Subcutaneous abdominal adipose tissue (tissue), 5 donors: ENCODE measurements around the gene DNER.
"Not testable (repeated sequence)": the region's sequence is repeated elsewhere in the genome, so short reads cannot be mapped to it uniquely, and the experiment has no call there.

Experiments
- H3K27ac ChIP-seq: one replicate; pipeline ENCODE4 v1.7.0; 2013; ENCODE audit warnings: low read depth, mild to moderate bottlenecking, inconsistent platforms, low read length, moderate library complexity
- H3K27me3 ChIP-seq, 5 donors: one replicate each; pipeline ENCODE4 v1.7.0; 2013; ENCODE audit warnings: low read length in 5 of 5, inconsistent platforms in 1 of 5; ENCODE audit not compliant: control insufficient read depth in 5 of 5, insufficient read depth in 4 of 5
- H3K36me3 ChIP-seq, 5 donors: one replicate each; pipeline ENCODE4 v1.7.0; 2013; ENCODE audit warnings: low read length in 5 of 5; ENCODE audit not compliant: control insufficient read depth in 5 of 5, insufficient read depth in 5 of 5
- H3K4me1 ChIP-seq, 5 donors: one replicate each; pipeline ENCODE4 v1.7.0; 2013; ENCODE audit warnings: low read length in 5 of 5, mild to moderate bottlenecking in 3 of 5, moderate library complexity in 1 of 5; ENCODE audit not compliant: control insufficient read depth in 5 of 5, insufficient read depth in 5 of 5
- H3K4me3 ChIP-seq, 5 donors: one replicate each; pipeline ENCODE4 v1.7.0; 2013; ENCODE audit warnings: low read length in 5 of 5, low read depth in 1 of 5
- H3K9ac ChIP-seq, 5 donors: one replicate each; pipeline ENCODE4 v1.7.0; 2013; ENCODE audit warnings: low read length in 5 of 5, mild to moderate bottlenecking in 4 of 5, moderate library complexity in 3 of 5
- H3K9me3 ChIP-seq, 5 donors: one replicate each; pipeline ENCODE4 v1.7.0; 2013; ENCODE audit warnings: low read length in 5 of 5; ENCODE audit not compliant: control insufficient read depth in 5 of 5
- donor health status: healthy.
- donor health status: healthy.
- donor health status: healthy.
- donor health status: healthy.
- donor health status: healthy.

DNER gene

GRCh38 chr2:229346816-229347540, 367.4 kb downstream of the DNER start:
- Histone ChIP-seq H3K36me3 (no peaks in the 10 kb centered on the region), H3K27me3 (no peaks in the 10 kb centered on the region), H3K4me3 (no peak overlapping the region), H3K9me3 (peaks cover 0 to 6% (median 0%) of the 10 kb centered on the region in 5 donors), H3K27ac (no peak overlapping the region), H3K9ac (no peak overlapping the region), H3K4me1 (no peaks in the 10 kb centered on the region)

DNA sequence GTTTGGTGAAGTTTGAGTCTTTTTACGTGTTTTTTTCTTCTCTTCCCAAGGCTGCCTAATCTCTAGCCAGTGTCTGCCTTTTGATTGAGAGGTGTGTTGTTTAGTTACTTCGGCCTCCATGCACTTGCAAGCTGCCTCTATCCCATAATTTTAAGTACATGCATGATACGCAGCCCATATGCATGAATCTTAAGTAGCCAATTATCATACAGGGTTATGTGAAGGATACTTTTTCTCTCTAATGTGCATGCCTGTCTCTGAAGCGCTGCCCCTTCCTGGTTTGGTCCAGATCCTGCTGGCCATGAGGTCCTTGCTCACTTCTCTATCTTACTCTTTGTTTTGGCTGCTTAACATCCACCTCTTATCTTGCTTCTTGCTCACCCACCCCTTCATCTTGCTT, 369.4 kb downstream of the DNER start:
- Histone ChIP-seq H3K9ac (no peak overlapping the region), H3K9me3 (peaks cover 0 to 3% (median 0%) of the 10 kb centered on the region in 5 donors), H3K27ac (no peak overlapping the region), H3K36me3 (no peaks in the 10 kb centered on the region), H3K4me1 (no peaks in the 10 kb centered on the region), H3K4me3 (no peak overlapping the region), H3K27me3 (no peaks in the 10 kb centered on the region)

- no peaks in the 10 kb centered on the region for H3K27me3 ChIP-seq
- no peak overlapping the region for H3K4me3 ChIP-seq
- H3K4me1 ChIP-seq, result no peaks in the 10 kb centered on the region
- H3K9me3 ChIP-seq, result no peaks in the 10 kb centered on the region
- no peak overlapping the region for H3K9ac ChIP-seq
- no peaks in the 10 kb centered on the region for H3K36me3 ChIP-seq
- H3K27ac ChIP-seq, result no peak overlapping the region
These were observed 370.2 kb downstream of the DNER start for GRCh38 chr2:229344151-229344551.

GRCh38 chr2:229343661-229344060, 370.7 kb downstream of the DNER start:
- H3K9me3 ChIP-seq, result no peaks in the 10 kb centered on the region
- no peak overlapping the region for H3K27ac ChIP-seq
- H3K4me1 ChIP-seq, result no peaks in the 10 kb centered on the region
- no peaks in the 10 kb centered on the region for H3K36me3 ChIP-seq
- no peak overlapping the region for H3K9ac ChIP-seq
- H3K27me3 ChIP-seq, result no peaks in the 10 kb centered on the region
- H3K4me3 ChIP-seq, result no peak overlapping the region

- no peaks in the 10 kb centered on the region for H3K4me1 ChIP-seq
- no peaks in the 10 kb centered on the region for H3K36me3 ChIP-seq
- no peaks in the 10 kb centered on the region for H3K27me3 ChIP-seq
- H3K4me3 ChIP-seq, result no peak overlapping the region
- H3K9me3 ChIP-seq, result no peaks in the 10 kb centered on the region
- no peak overlapping the region for H3K9ac ChIP-seq
- no peak overlapping the region for H3K27ac ChIP-seq
These were observed 372.0 kb downstream of the DNER start for GRCh38 chr2:229342376-229342775.

DNA sequence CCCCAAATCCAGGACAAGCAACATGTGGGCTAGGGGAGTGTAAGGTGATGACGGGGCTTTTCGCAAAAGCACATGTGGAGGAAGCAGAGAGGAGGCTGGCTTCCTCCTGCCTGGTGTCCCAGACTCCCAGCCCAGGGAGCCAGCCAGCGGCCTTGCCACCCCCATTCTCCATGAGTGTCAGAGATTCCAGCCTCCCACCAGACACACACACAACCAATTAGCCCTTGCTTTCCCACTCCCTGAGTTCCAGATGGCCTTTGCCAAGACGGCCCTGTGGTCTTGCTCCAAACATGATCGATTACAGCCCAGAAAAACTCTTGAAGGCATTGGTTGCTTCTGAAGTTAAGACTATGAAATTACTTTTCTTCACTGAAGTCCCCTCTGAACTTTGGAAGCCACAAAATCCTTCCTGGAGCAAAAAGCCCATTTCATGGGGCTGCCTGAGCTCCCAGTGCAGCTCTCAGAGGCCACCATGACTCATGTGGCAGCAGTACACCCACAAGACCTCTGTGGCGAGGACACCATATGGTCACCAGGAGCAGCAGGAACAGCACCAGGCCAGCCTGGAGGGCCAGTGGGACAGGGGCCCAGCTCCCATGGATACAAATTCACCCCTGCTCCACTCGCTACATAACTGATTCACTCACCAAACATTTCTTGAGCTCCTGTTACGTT, 374.1 kb downstream of the DNER start:
- Histone ChIP-seq H3K27ac (no peak overlapping the region), H3K4me3 (no peak overlapping the region), H3K9ac (no peak overlapping the region), H3K36me3 (no peaks in the 10 kb centered on the region), H3K4me1 (peaks cover 0 to 10% (median 6%) of the 10 kb centered on the region in 5 donors), H3K9me3 (no peaks in the 10 kb centered on the region), H3K27me3 (no peaks in the 10 kb centered on the region)

DNA sequence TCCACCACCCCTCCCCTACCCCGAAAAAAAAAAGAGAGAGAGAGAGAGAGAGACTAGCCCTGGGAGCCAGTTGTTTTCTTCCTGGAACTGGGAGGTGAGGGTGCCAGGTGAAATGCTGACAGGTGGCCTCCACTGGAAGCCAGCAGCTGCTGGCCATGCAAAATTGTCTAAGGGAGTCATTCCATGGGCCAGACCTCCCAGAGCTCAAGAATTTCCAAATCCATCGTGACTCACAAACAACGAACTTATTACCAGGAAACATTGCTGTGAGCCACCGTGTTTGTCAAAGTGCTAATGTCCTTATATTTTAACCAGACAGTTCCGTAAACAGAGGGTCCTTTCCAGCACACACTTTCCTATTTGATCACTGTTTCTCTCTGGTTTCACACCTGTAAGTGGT, 374.7 kb downstream of the DNER start:
- H3K9me3 ChIP-seq, result no peaks in the 10 kb centered on the region
- peaks cover 0 to 11% (median 6%) of the 10 kb centered on the region in 5 donors for H3K4me1 ChIP-seq
- no peak overlapping the region for H3K27ac ChIP-seq
- no peak overlapping the region for H3K4me3 ChIP-seq
- no peak overlapping the region for H3K9ac ChIP-seq
- no peaks in the 10 kb centered on the region for H3K36me3 ChIP-seq
- H3K27me3 ChIP-seq, result no peaks in the 10 kb centered on the region

- not testable (repeated sequence) for H3K9me3 ChIP-seq, H3K27ac ChIP-seq, H3K9ac ChIP-seq, H3K4me3 ChIP-seq, H3K36me3 ChIP-seq, H3K27me3 ChIP-seq
- peaks cover 0 to 13% (median 6%) of the 10 kb centered on the region in 5 donors for H3K4me1 ChIP-seq
These were observed 375.2 kb downstream of the DNER start for GRCh38 chr2:229339171-229339570.

DNA sequence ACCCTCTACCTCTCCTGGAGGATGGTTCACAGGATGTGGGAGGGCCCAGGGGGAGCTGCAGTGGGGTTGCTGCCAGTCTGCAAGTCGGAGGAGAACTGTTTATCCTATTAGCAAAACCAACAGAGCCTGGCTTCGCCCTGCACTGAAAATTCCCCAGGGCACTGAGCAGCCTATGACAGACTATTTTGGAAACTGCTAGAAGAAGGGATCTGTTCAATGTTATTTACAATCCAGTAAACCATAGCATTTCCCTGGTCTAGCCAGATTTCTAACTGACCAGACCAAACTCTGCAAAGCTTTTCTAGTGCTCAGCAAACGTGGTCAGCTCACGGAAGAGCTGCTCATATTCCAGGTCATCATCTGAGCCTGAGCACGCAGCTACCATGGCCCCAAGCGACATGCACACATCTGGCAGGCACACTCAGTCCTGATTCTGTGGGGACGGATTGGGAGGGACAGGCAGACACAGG, 378.4 kb downstream of the DNER start:
- H3K27me3 ChIP-seq, result no peaks in the 10 kb centered on the region
- peaks cover 0 to 19% (median 9%) of the 10 kb centered on the region in 5 donors for H3K4me1 ChIP-seq
- no peak overlapping the region for H3K9ac ChIP-seq
- H3K4me3 ChIP-seq, result no peak overlapping the region
- no peaks in the 10 kb centered on the region for H3K36me3 ChIP-seq
- H3K9me3 ChIP-seq, result no peaks in the 10 kb centered on the region
- no peak overlapping the region for H3K27ac ChIP-seq

DNA sequence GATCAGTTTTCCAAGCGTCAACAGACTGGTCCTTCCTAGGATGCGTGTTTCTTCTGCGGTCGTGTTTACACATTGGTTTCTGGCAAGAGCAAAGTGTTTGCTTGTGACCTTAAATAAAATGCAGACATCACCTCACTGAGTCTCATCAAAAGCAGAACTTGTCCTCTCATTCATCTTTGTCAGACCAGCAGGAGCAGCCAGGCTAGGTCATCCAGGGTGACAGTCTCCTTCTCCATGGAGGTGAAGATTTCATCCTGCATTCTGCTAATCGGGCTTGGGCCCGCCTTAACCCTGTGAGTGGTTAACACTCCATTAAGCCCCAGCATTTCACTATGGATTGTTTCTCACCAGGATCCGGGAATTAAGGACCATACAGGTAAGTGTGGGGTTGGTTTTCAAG, 379.0 kb downstream of the DNER start:
- Histone ChIP-seq H3K4me1 (peaks cover 0 to 19% (median 9%) of the 10 kb centered on the region in 5 donors), H3K27ac (no peak overlapping the region), H3K36me3 (no peaks in the 10 kb centered on the region), H3K9me3 (no peaks in the 10 kb centered on the region), H3K9ac (no peak overlapping the region), H3K4me3 (no peak overlapping the region), H3K27me3 (no peaks in the 10 kb centered on the region)
